Trophoblast cell (in vitro differentiated cells and primary cell): ENCODE measurements around the gene CUX1.
"Not testable (repeated sequence)": the region's sequence is repeated elsewhere in the genome, so short reads cannot be mapped to it uniquely, and the experiment has no call there.

Experiments used
- DNase-seq, 2 donors: peaks; one replicate each; pipeline ENCODE4 v3.0.0-alpha.2; 2016
- H2AFZ ChIP-seq: 2 replicates; pipeline ENCODE4 v1.6.1; 2013; ENCODE audit warnings: low read length, moderate library complexity, mild to moderate bottlenecking; ENCODE audit not compliant: insufficient read depth, poor library complexity
- H2AK5ac ChIP-seq: 2 replicates; pipeline ENCODE4 v1.6.1; 2013; ENCODE audit warnings: mild to moderate bottlenecking, low read length
- H2BK120ac ChIP-seq: 2 replicates; pipeline ENCODE4 v1.6.1; 2013; ENCODE audit warnings: low read length, mild to moderate bottlenecking, moderate library complexity; ENCODE audit not compliant: insufficient read depth, poor library complexity
- H2BK12ac ChIP-seq: 2 replicates; pipeline ENCODE4 v1.6.1; 2013; ENCODE audit warnings: mild to moderate bottlenecking, low read length, moderate library complexity
- H2BK5ac ChIP-seq: 2 replicates; pipeline ENCODE4 v1.6.1; 2013; ENCODE audit warnings: low read length, low read depth, moderate library complexity, mild to moderate bottlenecking; ENCODE audit not compliant: poor library complexity
- H3K14ac ChIP-seq: 2 replicates; pipeline ENCODE4 v1.6.1; 2013; ENCODE audit warnings: mild to moderate bottlenecking, low read length
- H3K18ac ChIP-seq: 2 replicates; pipeline ENCODE4 v1.6.1; 2013; ENCODE audit warnings: mild to moderate bottlenecking, low read length
- H3K23ac ChIP-seq: 2 replicates; pipeline ENCODE4 v1.6.1; 2013; ENCODE audit warnings: low read length
- H3K27ac ChIP-seq: 2 replicates; pipeline ENCODE4 v1.5.1; 2013; ENCODE audit warnings: low read depth, mild to moderate bottlenecking, inconsistent platforms, low read length, moderate library complexity
- H3K27me3 ChIP-seq: 2 replicates; pipeline ENCODE4 v1.6.1; 2013; ENCODE audit warnings: inconsistent platforms, mild to moderate bottlenecking, low read length, moderate library complexity; ENCODE audit not compliant: insufficient read depth
- H3K36me3 ChIP-seq, 2 experiments: 1 replicate in 1 of 2; 2 replicates in 1 of 2; pipeline ENCODE4 v1.6.1; 2013; ENCODE audit warnings: low read length in 2 of 2, mild to moderate bottlenecking in 2 of 2, moderate library complexity in 1 of 2; ENCODE audit not compliant: insufficient read depth in 2 of 2, control insufficient read depth in 1 of 2
- H3K4ac ChIP-seq: 2 replicates; pipeline ENCODE4 v1.6.1; 2013; ENCODE audit warnings: low read depth, mild to moderate bottlenecking, low read length, moderate library complexity
- H3K4me1 ChIP-seq, 2 experiments: 1 replicate in 1 of 2; 2 replicates in 1 of 2; pipeline ENCODE4 v1.6.1; 2013; ENCODE audit warnings: low read length in 2 of 2, mild to moderate bottlenecking in 2 of 2, moderate library complexity in 1 of 2; ENCODE audit not compliant: insufficient read depth in 2 of 2, control insufficient read depth in 1 of 2
- H3K4me2 ChIP-seq: 2 replicates; pipeline ENCODE4 v1.6.1; 2013; ENCODE audit warnings: inconsistent platforms, mild to moderate bottlenecking, low read length, moderate library complexity
- H3K4me3 ChIP-seq: 2 replicates; pipeline ENCODE4 v1.5.1; 2013; ENCODE audit warnings: mild to moderate bottlenecking, low read depth, low read length, inconsistent platforms
- H3K79me1 ChIP-seq: one replicate; pipeline ENCODE4 v1.6.1; 2013; ENCODE audit warnings: low read length
- H3K79me2 ChIP-seq: 2 replicates; pipeline ENCODE4 v1.6.1; 2013; ENCODE audit warnings: low read length, mild to moderate bottlenecking; ENCODE audit not compliant: control insufficient read depth, insufficient read depth, poor library complexity
- H3K9ac ChIP-seq: 2 replicates; pipeline ENCODE4 v1.6.1; 2013; ENCODE audit warnings: mild to moderate bottlenecking, low read length
- H3K9me3 ChIP-seq: 2 replicates; pipeline ENCODE4 v1.6.1; 2013; ENCODE audit warnings: low read depth, mild to moderate bottlenecking, control low read depth, inconsistent platforms, low read length; ENCODE audit not compliant: insufficient read depth
- H4K12ac ChIP-seq: 2 replicates; pipeline ENCODE4 v1.6.1; 2013; ENCODE audit warnings: low read depth, mild to moderate bottlenecking, low read length, moderate library complexity
- H4K8ac ChIP-seq: 2 replicates; pipeline ENCODE4 v1.6.1; 2013; ENCODE audit warnings: low read depth, mild to moderate bottlenecking, low read length, moderate library complexity
- H4K91ac ChIP-seq: one replicate; pipeline ENCODE4 v1.6.1; 2013; ENCODE audit warnings: low read depth, mild to moderate bottlenecking, low read length, moderate library complexity
- WGBS: extraction: QIAGEN DNeasy Blood & Tissue Kit; methylation state at CpG from one replicate; pipeline ENCODE4 v1.1.7; 2013; ENCODE audit warnings: missing lambda C conversion rate; ENCODE audit not compliant: insufficient read length, insufficient coverage; ENCODE audit errors: extremely low coverage; 5-methylcytosine and 5-hydroxymethylcytosine counted together

Gene CUX1

GRCh38 chr7:101790566-101791293, 26.7 kb upstream of the CUX1 start:
- Histone ChIP-seq H2BK120ac (no peak overlapping the region), H3K4me1 (peaks cover 0 to 3% of the 10 kb centered on the region in 2 experiments), H3K79me2 (no peaks in the 10 kb centered on the region), H2AK5ac (no peak overlapping the region), H3K4me3 (no peak overlapping the region), H4K8ac (no peak overlapping the region), H3K14ac (no peak overlapping the region), H2BK12ac (no peak overlapping the region), H4K12ac (no peak overlapping the region), H3K27ac (no peak overlapping the region), H3K4ac (no peak overlapping the region), H3K18ac (no peak overlapping the region), H3K9me3 (peaks cover 7% of the 10 kb centered on the region), H3K9ac (no peak overlapping the region), H3K23ac (no peak overlapping the region), H3K36me3 (no peaks in the 10 kb centered on the region), H2AFZ (no peak overlapping the region), H3K79me1 (no peaks in the 10 kb centered on the region), H4K91ac (no peak overlapping the region), H3K4me2 (no peak overlapping the region), H3K27me3 (no peaks in the 10 kb centered on the region), H2BK5ac (no peak overlapping the region)
- peak in 1 of 2 donors; percentile 43 for DNase-seq
- no CpG with 5 or more reads among the region's 10 CpGs for WGBS

GRCh38 chr7:101792051-101792681, 25.3 kb upstream of the CUX1 start:
- H2AFZ ChIP-seq: no peak overlapping the region
- no peaks in the 10 kb centered on the region for H3K27me3 ChIP-seq
- no peak overlapping the region for H3K18ac ChIP-seq
- no peak overlapping the region for H3K14ac ChIP-seq
- no peak overlapping the region for H3K4ac ChIP-seq
- no peak overlapping the region for H3K4me2 ChIP-seq
- H4K12ac ChIP-seq: no peak overlapping the region
- no peak overlapping the region for H2AK5ac ChIP-seq
- WGBS: no CpG with 5 or more reads among the region's 9 CpGs
- H3K79me1 ChIP-seq: no peaks in the 10 kb centered on the region
- no peak overlapping the region for H2BK5ac ChIP-seq
- H3K36me3 ChIP-seq: no peaks in the 10 kb centered on the region
- no peak overlapping the region for H2BK12ac ChIP-seq
- H3K4me3 ChIP-seq: no peak overlapping the region
- no peak overlapping the region for H4K91ac ChIP-seq
- H3K79me2 ChIP-seq: no peaks in the 10 kb centered on the region
- H2BK120ac ChIP-seq: no peak overlapping the region
- no peak overlapping the region for H3K9ac ChIP-seq
- H3K9me3 ChIP-seq: peaks cover 7% of the 10 kb centered on the region
- H3K4me1 ChIP-seq: peaks cover 0 to 3% of the 10 kb centered on the region in 2 experiments
- peak; percentile 94 to 95 for DNase-seq
- no peak overlapping the region for H4K8ac ChIP-seq
- no peak overlapping the region for H3K27ac ChIP-seq
- no peak overlapping the region for H3K23ac ChIP-seq

GRCh38 chr7:101792682-101793071, 24.7 kb upstream of the CUX1 start:
- not testable (repeated sequence) for H4K12ac ChIP-seq, H3K4ac ChIP-seq, H3K9me3 ChIP-seq, H2AFZ ChIP-seq, H3K4me1 ChIP-seq, H2AK5ac ChIP-seq, H3K9ac ChIP-seq, H3K79me2 ChIP-seq, H3K18ac ChIP-seq, H3K27ac ChIP-seq, H3K4me2 ChIP-seq, H2BK120ac ChIP-seq, H3K27me3 ChIP-seq, H2BK5ac ChIP-seq, H3K14ac ChIP-seq, H3K4me3 ChIP-seq, H4K91ac ChIP-seq, H3K36me3 ChIP-seq, H3K79me1 ChIP-seq, H2BK12ac ChIP-seq, H4K8ac ChIP-seq, H3K23ac ChIP-seq
- WGBS: no CpG with 5 or more reads among the region's 4 CpGs
- peak in 1 of 2 donors; percentile 64 for DNase-seq

- Histone ChIP-seq H2AK5ac (no peak overlapping the region), H3K4me3 (no peak overlapping the region), H2BK12ac (no peak overlapping the region), H3K4ac (no peak overlapping the region), H2AFZ (no peak overlapping the region), H4K91ac (no peak overlapping the region), H3K18ac (no peak overlapping the region), H2BK120ac (no peak overlapping the region), H3K9me3 (no peaks in the 10 kb centered on the region), H3K14ac (no peak overlapping the region), H3K4me1 (peaks cover 0 to 3% of the 10 kb centered on the region in 2 experiments), H3K27ac (no peak overlapping the region), H3K36me3 (no peaks in the 10 kb centered on the region), H3K79me1 (no peaks in the 10 kb centered on the region), H3K4me2 (no peak overlapping the region), H3K9ac (no peak overlapping the region), H3K79me2 (no peaks in the 10 kb centered on the region), H4K8ac (no peak overlapping the region), H4K12ac (no peak overlapping the region), H3K23ac (no peak overlapping the region), H2BK5ac (no peak overlapping the region), H3K27me3 (no peaks in the 10 kb centered on the region)
- WGBS: no CpG with 5 or more reads among the region's 5 CpGs
- DNase-seq: no peak
These were observed 22.0 kb upstream of the CUX1 start for GRCh38 chr7:101795461-101795860.
